DMS79 (cell line): Measurements from ENCODE around the gene MRC2.

Experiments used
- DNase-seq: peaks from one replicate; lab custom pipeline; 2025; lab: John Stamatoyannopoulos, UW

Gene MRC2

DNA sequence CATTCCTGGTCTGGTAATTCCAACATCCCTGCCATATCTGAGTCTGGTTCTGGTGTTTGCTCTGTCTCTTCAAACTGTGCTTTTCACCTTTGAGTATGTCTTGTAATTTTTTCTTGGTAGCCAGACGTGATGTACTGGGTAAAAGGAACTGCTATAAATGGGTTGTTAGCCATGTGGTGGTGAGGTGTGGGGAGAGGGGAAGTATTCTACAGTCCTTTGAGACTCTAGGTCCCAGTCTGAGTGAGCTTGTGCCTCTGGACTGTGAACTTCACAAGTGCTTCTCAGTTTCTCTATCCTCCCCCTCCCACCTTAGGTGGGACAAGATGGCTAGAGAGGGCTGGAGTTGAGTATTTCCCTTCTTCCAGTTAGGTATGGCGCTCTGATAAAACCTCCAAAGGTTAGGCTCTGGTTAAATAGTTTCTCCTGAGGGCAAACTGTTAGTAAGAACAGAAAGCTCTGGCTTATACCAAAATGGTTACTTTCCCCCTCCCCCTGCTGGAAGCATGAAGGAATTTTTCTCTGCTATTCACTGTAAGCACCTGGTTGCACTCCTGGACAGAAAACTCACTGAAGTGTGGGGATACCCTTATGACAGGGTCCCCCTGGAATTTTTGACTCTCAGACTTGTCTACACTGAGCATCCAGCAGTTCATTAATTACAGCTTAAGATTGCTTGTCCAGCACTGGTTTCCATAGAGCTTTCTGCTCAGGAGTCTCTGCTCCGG, 92.8 kb downstream of the MRC2 start:
- DNase-seq = no peak

DNA sequence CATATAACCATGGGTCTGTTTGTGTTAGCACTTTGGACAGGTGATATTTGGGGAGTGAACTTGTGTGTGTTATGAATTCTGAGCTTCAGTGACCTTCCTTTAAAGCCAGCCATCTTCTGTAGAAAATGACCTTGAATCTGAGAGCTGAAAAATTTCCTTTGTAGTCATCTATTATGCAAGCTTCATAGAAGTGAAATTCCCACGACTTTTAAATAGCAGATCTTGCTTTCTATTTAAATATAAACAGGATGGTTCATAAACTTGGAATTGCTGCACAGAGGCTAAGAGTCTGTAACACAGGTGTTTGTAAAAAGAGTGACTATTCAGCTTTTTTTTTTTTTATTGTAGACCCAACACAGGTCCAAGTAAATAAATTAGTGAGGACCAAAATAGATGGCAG, 95.2 kb downstream of the MRC2 start:
- no peak for DNase-seq

- no peak for DNase-seq
Measured at GRCh38 chr17:62723842-62724241, 96.4 kb downstream of the MRC2 start.

- no peak for DNase-seq
Measured at GRCh38 chr17:62724398-62725146, 97.1 kb downstream of the MRC2 start.

DNA sequence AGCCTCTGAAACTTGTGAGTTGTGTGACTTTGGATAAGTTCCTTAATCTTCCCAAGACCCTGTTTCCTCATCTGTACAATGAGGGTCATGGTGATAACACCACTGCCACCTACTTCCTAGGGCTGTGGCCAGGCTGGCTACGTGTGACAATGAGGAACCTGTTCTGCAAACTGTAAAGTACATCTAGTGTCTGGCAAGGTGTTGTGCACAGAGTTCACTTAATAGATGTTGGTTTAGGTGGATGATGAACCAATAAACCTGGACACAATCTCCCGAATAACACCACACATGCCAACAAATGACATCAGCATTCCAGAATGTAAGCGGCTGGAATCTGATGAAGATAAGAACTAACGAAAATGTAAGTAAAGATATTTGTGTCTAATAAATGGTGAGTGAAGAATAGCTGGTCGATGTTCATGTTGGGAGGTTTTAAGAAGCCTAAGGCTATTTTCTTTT, 98.3 kb downstream of the MRC2 start:
- no peak for DNase-seq

DNA sequence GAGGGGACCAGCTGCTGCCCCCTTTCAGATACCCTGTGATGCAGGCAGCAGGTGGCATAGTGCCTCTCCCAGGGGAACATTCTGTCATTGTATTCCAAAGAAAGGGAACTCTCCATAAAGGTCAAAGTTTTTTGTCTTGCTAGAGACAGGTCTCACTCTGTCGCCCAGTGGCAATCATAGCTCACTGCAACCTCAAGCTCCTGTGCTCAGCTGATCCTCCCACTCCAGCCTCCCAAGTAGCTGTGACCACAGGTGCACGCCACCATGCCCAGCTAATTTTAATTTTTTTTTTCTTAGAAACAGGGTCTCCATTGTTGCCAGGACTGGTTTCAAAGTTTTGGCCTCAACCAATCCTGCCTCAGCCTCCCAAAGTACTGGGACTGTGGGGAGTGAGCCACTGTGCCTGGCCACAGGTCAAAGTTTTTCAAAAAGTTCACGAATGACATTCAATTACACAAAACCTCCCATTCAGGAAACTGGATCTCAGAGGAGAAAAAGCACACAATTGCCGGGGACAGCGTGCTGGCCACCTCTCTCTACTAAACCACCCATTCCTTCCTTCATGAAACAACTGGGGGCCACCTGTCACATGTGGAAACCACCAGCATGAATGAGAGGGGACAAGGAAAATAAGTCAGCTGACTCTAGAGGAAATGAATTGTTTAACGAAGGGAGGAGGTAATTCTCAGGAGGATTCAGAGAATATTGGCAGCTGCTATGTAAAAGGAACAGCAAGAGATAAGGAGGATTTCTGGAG, 100.6 kb downstream of the MRC2 start:
- DNase-seq = no peak

GRCh38 chr17:62732125-62732524, 104.7 kb downstream of the MRC2 start:
- DNase-seq = no peak

DNA sequence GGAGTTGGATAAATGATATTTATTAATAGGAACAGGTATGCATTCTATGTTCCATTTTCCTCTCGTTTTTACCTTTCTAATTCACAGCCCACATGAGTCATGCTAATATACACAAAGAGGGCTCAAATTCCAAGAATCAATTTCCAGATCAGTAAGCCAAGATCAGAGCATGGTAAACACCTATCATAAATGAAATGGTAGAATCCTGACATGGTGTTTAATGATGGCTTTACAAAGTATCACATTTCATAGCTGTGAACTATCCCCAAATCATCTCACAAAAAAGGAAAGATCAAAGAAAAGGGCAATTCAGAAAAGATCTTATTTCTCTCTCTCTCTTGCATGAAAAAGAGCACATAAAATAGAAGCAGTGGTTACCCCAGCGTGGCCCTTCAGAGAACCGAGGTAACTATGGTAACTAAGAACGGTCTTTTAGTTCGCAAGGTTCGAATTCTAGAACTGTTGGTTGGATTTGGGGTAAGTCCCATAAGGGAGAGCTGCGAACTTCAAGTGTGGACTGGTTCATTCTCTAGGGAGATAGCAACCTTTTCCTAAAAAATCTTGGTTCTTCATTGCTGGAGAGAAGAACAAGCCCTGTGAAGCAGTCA, 107.7 kb downstream of the MRC2 start:
- DNase-seq = no peak

DNA sequence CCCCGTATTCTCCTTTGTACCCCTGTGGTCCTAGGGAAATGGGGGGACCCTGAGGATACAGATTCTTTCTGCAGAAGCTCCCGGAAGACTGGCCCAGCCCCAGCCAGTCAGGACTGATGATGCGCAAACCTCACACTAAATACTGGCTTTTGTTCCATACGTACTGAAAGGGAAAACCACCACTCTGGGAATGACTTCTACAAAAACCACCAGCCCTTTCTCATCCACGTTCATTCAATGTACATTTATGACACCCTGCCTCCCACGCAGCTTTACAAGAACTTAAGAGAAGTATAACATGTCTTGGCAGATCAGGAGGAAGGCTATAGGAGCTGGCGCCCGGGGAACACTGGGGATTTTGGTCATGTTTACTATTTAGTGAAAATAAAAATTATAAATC, 110.0 kb downstream of the MRC2 start:
- no peak for DNase-seq

DNA sequence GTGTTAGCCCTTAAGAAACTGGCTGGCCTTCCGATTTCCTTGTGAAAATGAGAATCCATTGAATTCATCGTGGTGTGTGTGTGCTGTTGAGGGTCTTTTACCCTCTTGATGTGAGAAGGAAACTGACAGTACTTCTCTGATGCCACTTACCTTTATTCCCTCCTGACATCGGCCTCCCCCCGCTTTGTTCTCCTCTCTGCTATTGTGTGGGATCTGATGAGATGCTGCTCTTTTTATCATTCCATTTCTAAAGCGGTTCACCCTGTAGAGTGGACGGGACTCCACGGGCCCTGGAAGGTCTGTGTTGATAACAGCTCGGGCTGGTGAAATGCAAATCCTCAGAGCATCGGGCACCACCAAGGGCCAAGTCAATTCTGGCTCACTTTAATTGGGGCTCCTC, 110.8 kb downstream of the MRC2 start:
- no peak for DNase-seq

GRCh38 chr17:62739645-62740388, 112.3 kb downstream of the MRC2 start:
- no peak for DNase-seq

DNA sequence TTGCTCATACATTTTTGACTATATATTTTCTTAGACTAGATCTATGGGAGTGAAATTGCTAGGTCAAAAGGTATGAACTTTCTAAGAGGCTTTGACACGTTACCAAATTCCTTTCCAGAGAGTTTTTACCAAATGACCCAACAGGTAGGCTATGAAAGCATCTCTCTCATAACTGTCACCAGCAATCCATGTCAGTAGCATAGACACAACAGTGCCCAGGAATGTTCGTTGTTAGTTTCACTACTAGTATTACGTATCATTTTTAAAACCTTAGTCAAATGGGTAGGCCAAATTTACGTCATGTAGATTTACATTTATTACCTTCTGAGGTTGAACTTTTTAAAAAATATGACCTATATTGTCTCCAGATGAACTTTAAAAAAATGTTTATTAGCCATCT, 113.8 kb downstream of the MRC2 start:
- no peak for DNase-seq
